Memory B cell (primary cell): Measurements from ENCODE around the gene SEMA3D.

Experiments used
- ATAC-seq: fragments of 150-1000 bp; cut with Tn5 transposase; 2 replicates; pipeline ENCODE4 v1.10.0; 2021; ENCODE audit warnings: low read depth, mild to moderate bottlenecking, moderate library complexity
- DNase-seq, 2 donors: peaks; one replicate each; pipeline ENCODE4 v3.0.0; 2022; ENCODE audit warnings: low spot score in 2 of 2
- H3K27ac Mint-ChIP-seq: one replicate; pipeline ENCODE4 v1.8.0; 2022; ENCODE audit warnings: mild to moderate bottlenecking, moderate library complexity, mixed read lengths
- H3K27me3 Mint-ChIP-seq: one replicate; pipeline ENCODE4 v1.8.0; 2022; ENCODE audit warnings: mixed read lengths
- H3K36me3 Mint-ChIP-seq: one replicate; pipeline ENCODE4 v1.8.0; 2022; ENCODE audit warnings: mild to moderate bottlenecking, mixed read lengths
- H3K4me1 Mint-ChIP-seq: one replicate; pipeline ENCODE4 v1.8.0; 2022; ENCODE audit warnings: mixed read lengths
- H3K4me3 Mint-ChIP-seq: one replicate; pipeline ENCODE4 v1.8.0; 2022; ENCODE audit warnings: mild to moderate bottlenecking, moderate library complexity, mixed read lengths
- H3K9me3 Mint-ChIP-seq: one replicate; pipeline ENCODE4 v1.8.0; 2022; ENCODE audit warnings: mixed read lengths

SEMA3D gene

DNA sequence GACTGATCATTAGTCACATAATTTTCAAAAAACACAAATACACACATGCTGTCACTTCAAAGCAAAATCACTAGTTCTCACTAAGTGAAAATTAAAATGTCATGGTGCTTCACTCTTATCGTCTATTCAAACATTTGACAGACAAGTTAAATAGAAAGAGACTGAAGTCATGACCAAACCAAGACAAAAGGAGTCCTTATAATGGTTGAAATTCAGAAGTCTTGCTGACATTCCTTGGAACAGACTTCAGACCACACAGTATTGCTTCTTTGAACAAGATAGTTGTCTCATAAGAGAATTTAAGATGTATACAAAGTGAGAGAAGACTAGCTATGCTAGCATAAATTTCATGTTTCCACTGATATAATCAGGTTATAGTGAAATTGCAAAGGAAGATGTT, 119.5 kb downstream of the SEMA3D start:
- Mint-ChIP-seq H3K9me3 (no peaks in the 10 kb centered on the region), H3K4me1 (no peaks in the 10 kb centered on the region), H3K4me3 (no peak overlapping the region), H3K27ac (no peak overlapping the region), H3K36me3 (no peaks in the 10 kb centered on the region), H3K27me3 (no peaks in the 10 kb centered on the region)
- DNase-seq: no peak
- no peak for ATAC-seq

DNA sequence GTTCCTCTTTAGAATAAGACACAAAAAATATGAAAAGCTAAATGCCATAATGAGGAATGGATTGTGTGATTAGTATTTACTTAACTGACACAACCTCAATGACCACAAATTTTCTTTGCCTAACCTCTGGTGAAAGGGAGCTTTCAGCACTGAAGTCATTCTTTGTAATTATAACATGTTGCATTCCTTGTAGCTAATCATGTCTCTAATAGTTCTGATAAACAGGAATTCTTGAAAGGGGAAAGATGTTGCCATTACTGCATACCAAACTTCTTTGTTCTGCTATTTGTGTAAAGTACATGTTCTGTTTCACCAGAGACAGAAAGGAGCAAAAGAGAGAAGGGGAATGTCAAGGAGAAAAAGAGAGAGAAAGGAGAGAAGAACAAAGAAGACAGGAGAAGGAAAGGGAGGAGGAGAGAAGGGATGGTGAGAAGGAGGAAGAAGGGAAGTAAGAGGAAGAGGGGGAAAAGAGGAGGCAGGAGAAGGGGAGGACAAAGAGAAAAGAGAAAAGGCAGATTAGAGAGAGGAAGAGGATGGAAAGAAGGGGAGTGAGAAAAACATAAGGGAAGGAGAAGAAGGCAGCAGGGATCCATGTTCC, 120.9 kb downstream of the SEMA3D start:
- Mint-ChIP-seq H3K4me1 (no peaks in the 10 kb centered on the region), H3K36me3 (no peaks in the 10 kb centered on the region), H3K4me3 (no peak overlapping the region), H3K27ac (no peak overlapping the region), H3K9me3 (no peaks in the 10 kb centered on the region), H3K27me3 (no peaks in the 10 kb centered on the region)
- ATAC-seq (no peak), DNase-seq (no peak)

DNA sequence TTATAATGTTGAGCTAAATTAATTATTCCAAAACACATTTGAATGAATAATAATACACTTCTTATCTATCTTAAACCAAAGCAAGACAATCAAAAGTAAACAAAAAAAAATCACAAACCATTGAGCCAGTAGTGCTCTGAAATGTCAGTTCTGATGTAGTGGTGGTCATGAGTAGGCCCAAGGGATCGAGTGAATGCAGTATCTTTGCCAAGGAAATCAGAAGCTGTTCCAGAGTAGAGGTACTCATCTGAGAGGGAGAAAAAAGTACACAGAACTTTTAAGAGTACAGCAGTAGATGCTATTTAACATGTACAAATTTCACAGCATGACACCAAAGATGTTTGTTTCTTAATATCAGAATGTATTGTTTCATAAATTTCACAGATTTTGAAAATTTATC, 121.5 kb downstream of the SEMA3D start:
- Mint-ChIP-seq H3K36me3 (no peaks in the 10 kb centered on the region), H3K9me3 (no peaks in the 10 kb centered on the region), H3K27ac (no peak overlapping the region), H3K4me1 (no peaks in the 10 kb centered on the region), H3K27me3 (no peaks in the 10 kb centered on the region), H3K4me3 (no peak overlapping the region)
- ATAC-seq (no peak), DNase-seq (no peak)

DNA sequence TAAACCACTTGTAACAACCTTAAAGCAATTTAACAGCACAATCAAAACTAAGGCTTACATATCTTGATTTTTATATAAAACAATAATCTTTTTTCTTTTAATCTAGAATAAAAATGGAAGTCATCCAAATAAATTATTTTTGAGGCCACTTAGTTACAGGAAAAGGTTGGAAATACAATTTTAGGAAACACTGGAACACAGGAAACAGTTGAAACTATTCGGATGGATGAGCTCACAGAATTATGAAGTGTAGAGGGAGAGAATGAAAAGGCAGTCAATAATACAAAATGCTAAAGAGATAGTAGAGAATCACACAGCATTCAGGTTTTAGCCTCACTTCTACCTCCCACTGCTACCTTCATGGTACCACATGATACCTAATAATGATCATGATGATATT, 124.2 kb downstream of the SEMA3D start:
- DNase-seq (no peak), ATAC-seq (no peak)
- no peak overlapping the region for H3K27ac Mint-ChIP-seq
- no peaks in the 10 kb centered on the region for H3K36me3 Mint-ChIP-seq
- no peaks in the 10 kb centered on the region for H3K4me1 Mint-ChIP-seq
- H3K27me3 Mint-ChIP-seq: no peaks in the 10 kb centered on the region
- no peak overlapping the region for H3K4me3 Mint-ChIP-seq
- H3K9me3 Mint-ChIP-seq: no peaks in the 10 kb centered on the region

DNA sequence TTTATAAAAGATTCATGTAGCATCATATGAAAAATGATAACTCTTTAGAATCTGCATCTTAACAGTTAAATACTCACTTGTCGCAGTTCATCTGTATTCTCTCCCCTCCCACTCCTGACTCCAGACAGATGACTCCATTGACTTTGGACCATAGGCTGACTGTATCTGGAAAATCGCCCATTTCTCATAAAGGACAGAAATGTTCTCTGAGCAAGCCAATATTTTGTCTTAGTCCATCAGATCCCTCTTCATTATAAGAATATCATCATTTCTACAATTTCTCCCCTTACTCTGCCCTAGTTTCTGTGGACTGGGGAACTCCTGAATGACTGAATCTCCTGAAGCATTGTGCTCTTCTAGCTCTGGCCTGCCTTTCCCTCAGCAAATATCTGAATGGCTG, 125.4 kb downstream of the SEMA3D start:
- Mint-ChIP-seq H3K4me1 (no peaks in the 10 kb centered on the region), H3K36me3 (no peaks in the 10 kb centered on the region)

DNA sequence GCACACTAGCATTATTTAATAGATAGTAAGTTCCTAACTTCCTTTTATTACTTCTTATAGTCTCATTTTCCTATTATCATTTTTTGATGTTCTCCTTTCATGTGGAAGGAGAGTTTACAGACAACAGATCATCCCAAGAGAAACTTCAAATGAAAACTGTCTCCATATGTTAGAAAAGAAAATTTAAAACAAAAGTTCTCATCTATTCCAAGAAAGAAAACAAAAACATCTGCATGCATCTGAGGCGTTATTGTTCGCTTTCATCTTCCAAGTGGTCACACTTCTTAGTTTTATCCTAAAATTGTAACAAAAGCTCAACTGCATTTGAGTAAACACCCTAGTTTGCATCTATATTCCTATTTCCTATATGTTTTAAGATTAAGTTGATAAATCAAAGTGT, 126.2 kb downstream of the SEMA3D start:
- H3K4me1 Mint-ChIP-seq: no peaks in the 10 kb centered on the region
- no peak overlapping the region for H3K27ac Mint-ChIP-seq
- no peaks in the 10 kb centered on the region for H3K36me3 Mint-ChIP-seq
- no peak overlapping the region for H3K4me3 Mint-ChIP-seq
- no peak for ATAC-seq
- no peaks in the 10 kb centered on the region for H3K9me3 Mint-ChIP-seq
- DNase-seq: no peak
- H3K27me3 Mint-ChIP-seq: no peaks in the 10 kb centered on the region

More for the DNA sequence above, 125.4 kb downstream of the SEMA3D start:
- ATAC-seq (no peak), DNase-seq (no peak)
- Mint-ChIP-seq H3K9me3 (no peaks in the 10 kb centered on the region), H3K27me3 (no peaks in the 10 kb centered on the region), H3K4me3 (no peak overlapping the region), H3K27ac (no peak overlapping the region)

DNA sequence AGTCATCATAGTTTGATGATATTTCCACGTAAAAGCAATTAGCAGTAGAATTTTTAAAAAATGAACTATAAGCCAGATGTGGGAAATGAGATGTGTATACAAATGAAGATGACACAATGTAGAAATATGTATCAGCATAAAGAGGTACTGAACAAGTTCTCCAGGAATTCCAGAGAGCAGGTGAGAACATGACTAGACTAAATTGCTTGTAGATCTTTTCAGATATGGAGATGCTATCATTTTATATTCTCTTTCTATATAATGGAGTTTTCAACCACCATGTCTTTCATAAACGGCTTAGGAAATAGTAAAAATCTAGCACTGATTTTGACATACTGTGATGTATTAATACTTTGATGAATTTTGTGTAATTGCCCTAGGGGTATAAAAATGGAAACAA, 130.9 kb downstream of the SEMA3D start:
- Mint-ChIP-seq H3K27me3 (no peaks in the 10 kb centered on the region), H3K27ac (no peak overlapping the region), H3K9me3 (no peaks in the 10 kb centered on the region), H3K4me1 (no peaks in the 10 kb centered on the region), H3K4me3 (no peak overlapping the region), H3K36me3 (no peaks in the 10 kb centered on the region)
- no peak for DNase-seq
- ATAC-seq: no peak

DNA sequence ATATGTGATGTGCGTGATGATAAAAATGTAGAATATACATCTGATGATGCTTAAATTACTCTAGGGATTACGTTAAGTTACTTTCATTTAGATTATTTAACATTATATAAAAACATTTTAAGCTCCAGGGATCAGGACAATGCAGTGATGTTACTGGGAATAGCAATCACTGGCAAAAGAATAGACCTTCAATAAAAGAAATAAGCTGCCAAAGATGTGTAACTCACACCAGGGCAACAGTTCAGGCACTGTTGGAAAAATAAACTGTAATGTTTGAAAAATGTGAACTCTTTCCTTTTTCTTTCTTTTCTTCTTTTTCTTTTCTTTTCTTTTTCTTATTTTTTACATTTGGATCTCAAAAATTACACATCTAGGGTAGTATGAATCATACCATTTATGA, 131.7 kb downstream of the SEMA3D start:
- no peaks in the 10 kb centered on the region for H3K9me3 Mint-ChIP-seq
- no peak for DNase-seq
- no peaks in the 10 kb centered on the region for H3K27me3 Mint-ChIP-seq
- H3K36me3 Mint-ChIP-seq: no peaks in the 10 kb centered on the region
- H3K4me1 Mint-ChIP-seq: no peaks in the 10 kb centered on the region
- no peak for ATAC-seq
- H3K4me3 Mint-ChIP-seq: no peak overlapping the region
- no peak overlapping the region for H3K27ac Mint-ChIP-seq

DNA sequence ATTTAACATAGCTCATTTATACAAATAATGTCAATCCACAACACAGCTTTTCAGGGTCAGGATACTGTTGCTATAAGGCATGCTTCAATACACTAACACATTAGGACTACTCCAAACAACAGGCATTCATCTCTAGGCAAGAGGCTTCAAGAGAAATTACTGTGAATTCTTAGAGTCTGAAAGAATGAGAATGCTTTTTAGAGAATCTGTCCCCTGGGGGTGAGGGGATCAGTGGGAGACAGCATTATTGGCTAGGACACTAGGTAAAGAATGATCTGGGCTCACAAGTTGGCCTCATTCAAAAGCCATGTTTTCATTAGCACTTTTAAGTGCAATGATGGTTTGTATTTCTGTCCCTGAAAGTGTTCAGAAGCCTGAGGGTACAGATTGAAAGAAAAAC, 132.6 kb downstream of the SEMA3D start:
- Mint-ChIP-seq H3K9me3 (no peaks in the 10 kb centered on the region), H3K27me3 (no peaks in the 10 kb centered on the region), H3K36me3 (no peaks in the 10 kb centered on the region), H3K27ac (no peak overlapping the region), H3K4me1 (no peaks in the 10 kb centered on the region), H3K4me3 (no peak overlapping the region)
- no peak for ATAC-seq
- DNase-seq: no peak

DNA sequence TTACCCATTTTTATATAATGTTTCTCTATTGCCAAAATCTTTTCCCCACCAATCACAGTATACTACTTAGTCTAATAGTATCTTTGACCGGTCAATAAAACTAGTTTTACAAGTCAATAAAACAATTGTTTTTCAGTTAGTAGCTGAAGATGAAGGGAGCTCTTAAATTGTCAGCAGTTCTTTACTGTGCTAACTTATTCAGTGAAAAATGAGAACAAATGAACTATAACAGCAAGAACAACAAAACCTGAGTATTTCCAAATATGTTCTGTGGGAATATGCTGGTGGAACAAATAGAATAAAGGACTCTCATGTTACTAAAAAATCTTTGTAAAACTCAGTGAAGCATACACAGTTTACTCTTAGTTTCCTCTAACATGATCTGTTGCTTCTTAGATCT, 134.0 kb downstream of the SEMA3D start:
- H3K9me3 Mint-ChIP-seq: no peaks in the 10 kb centered on the region
- H3K4me3 Mint-ChIP-seq: no peak overlapping the region
- no peaks in the 10 kb centered on the region for H3K36me3 Mint-ChIP-seq
- H3K4me1 Mint-ChIP-seq: no peaks in the 10 kb centered on the region
- no peaks in the 10 kb centered on the region for H3K27me3 Mint-ChIP-seq
- no peak for ATAC-seq
- no peak for DNase-seq
- no peak overlapping the region for H3K27ac Mint-ChIP-seq

DNA sequence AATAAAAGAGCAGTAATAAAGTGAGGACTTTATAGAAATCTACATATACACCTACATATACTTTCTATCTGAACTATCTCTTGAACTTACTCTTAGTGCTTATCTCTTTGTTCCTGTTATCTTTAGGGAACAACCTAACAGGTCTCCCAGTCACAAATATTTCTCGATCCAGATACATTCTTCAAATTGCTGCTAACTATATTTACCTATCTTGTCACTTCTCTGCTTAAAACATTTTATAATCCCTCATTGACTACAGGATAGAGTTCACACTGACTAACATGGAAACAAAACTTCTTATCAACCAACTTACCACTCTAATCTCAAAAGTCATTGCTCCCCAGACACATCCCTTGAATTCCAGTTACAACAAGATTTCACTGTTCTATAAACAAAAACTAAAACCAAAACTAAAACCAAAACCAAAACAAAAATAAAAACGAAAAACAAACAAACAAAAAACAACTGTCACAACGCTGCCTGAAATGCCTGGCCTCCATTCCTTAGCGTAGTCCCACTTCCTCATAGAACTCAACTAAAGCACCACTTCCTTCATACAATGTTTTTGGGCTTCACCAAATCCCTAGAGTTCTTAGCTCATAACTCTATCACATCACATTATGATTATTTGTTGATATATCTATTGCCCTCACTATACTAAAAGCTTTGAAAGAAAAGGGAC, 134.7 kb downstream of the SEMA3D start:
- Mint-ChIP-seq H3K4me1 (no peaks in the 10 kb centered on the region), H3K27me3 (no peaks in the 10 kb centered on the region), H3K4me3 (no peak overlapping the region), H3K36me3 (no peaks in the 10 kb centered on the region), H3K27ac (no peak overlapping the region), H3K9me3 (no peaks in the 10 kb centered on the region)
- no peak for DNase-seq
- ATAC-seq: no peak

DNA sequence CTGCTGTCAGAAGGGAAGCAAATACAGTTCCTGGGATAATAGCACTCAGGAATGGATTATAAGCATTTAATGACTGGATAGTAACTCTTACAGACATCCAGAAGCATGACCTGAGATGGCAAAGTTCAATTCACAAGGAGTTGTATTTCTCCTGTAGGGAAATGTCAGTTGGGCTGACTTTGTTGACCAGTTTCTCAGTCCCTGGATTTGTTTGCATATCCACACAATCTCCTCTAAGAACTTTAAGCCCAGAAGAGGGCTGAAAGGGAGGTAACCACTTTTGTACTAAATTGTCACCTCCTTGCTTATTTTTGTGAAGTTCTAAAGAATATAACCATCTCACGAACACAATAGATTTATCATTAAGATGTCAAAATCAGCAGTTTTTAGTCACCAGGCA, 140.3 kb downstream of the SEMA3D start:
- Mint-ChIP-seq H3K9me3 (no peaks in the 10 kb centered on the region), H3K36me3 (no peaks in the 10 kb centered on the region), H3K4me1 (no peaks in the 10 kb centered on the region), H3K27ac (no peak overlapping the region), H3K27me3 (no peaks in the 10 kb centered on the region), H3K4me3 (no peak overlapping the region)
- DNase-seq (no peak), ATAC-seq (no peak)

DNA sequence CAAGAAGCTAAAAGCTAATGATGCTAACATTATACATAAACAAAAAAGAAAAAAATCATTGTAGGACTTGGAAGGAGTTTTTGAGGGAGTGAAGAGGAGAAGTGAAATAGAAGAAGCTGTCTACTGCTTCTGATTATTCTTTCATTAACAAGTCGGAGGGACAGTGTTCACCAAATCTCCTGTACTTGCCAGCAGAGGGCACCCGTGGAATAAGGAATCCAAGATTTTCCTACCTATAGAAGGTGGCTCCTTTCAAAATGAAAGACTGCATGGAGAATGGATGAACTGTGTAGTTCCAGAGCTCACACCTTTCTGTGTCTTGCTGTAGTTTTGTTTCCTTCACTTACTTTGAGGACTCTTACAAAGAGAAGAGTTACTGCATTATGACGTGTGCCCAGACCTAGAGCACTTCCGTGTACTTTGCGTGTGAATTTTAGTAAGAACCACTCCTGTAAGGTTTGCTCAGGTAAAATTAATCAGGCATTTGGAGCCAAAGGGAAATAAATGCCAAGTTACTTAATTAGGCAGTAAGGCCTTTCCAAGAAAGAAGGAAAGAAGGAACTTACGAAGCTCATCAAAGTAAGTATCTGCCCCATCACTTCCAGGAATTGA, 145.1 kb downstream of the SEMA3D start:
- Mint-ChIP-seq H3K9me3 (no peaks in the 10 kb centered on the region), H3K27ac (no peak overlapping the region), H3K4me3 (no peak overlapping the region), H3K4me1 (peaks cover 4% of the 10 kb centered on the region), H3K27me3 (no peaks in the 10 kb centered on the region), H3K36me3 (no peaks in the 10 kb centered on the region)
- ATAC-seq (peak; percentile 53), DNase-seq (peak; percentile 13 to 15)

DNA sequence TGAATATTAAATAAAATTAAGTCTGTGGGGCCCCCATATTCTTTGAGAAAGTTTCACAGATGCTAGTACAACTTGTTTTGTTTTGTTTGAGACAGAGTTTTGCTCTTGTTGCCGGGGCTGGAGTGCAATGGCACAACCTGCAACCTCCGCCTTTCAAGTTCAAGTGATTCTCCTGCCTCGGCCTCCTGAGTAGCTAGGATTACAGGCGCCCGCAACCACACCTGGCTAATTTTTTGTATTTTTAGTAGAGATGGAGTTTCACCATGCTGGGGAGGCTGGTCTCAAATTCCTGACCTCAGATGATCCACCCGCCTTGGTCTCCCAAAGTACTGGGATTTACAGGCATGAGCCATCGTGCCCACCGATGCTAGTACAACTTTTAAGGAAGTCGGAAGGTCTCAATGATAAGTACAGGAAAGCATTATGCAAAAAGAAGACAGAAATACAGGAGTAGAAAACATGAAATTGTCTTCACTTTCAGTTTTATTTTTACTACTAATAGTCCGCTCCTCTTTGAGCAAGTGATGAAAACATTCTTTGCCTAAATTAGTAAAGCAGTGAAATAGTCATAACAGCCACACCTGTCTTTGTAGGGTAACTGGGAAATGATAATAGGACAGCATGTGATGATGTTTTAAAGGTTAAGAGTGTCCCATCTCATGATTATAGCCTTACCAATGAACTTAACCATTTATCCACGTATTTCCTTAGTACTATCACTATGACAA, 147.5 kb downstream of the SEMA3D start:
- DNase-seq: no peak
- H3K4me1 Mint-ChIP-seq: peaks cover 4% of the 10 kb centered on the region
- H3K27me3 Mint-ChIP-seq: no peaks in the 10 kb centered on the region
- no peaks in the 10 kb centered on the region for H3K9me3 Mint-ChIP-seq
- H3K36me3 Mint-ChIP-seq: no peaks in the 10 kb centered on the region
- H3K4me3 Mint-ChIP-seq: no peak overlapping the region
- no peak overlapping the region for H3K27ac Mint-ChIP-seq
- peak; percentile 24 for ATAC-seq
